HEK293 (cell line): ENCODE results near the gene TSHZ2.

Experiments
- AEBP2 ChIP-seq: fragments of 450-650 bp; formaldehyde crosslinking; IDR thresholded peaks from 2 replicates; pipeline ENCODE4 v1.5.1; 2016; ENCODE audit warnings: missing biosample characterization, missing genetic modification characterization, borderline replicate concordance
- ATF2 ChIP-seq: fragments of 450-650 bp; formaldehyde crosslinking; IDR thresholded peaks from 2 replicates; pipeline ENCODE4 v1.5.1; 2016; ENCODE audit warnings: missing biosample characterization, missing genetic modification characterization, low read depth
- GLIS2 ChIP-seq: fragments of 450-650 bp; formaldehyde crosslinking; IDR thresholded peaks from 2 replicates; pipeline ENCODE4 v1.5.1; 2016; ENCODE audit warnings: missing biosample characterization, missing genetic modification characterization
- KLF7 ChIP-seq: fragments of 450-650 bp; formaldehyde crosslinking; IDR thresholded peaks from 2 replicates; pipeline ENCODE4 v1.5.1; 2016; ENCODE audit warnings: missing biosample characterization, missing genetic modification characterization, borderline replicate concordance
- PRDM1 ChIP-seq: fragments of 450-650 bp; formaldehyde crosslinking; IDR thresholded peaks from 2 replicates; pipeline ENCODE4; 2016; ENCODE audit warnings: missing biosample characterization, missing genetic modification characterization
- PRDM10 ChIP-seq: fragments of 450-650 bp; formaldehyde crosslinking; IDR thresholded peaks from 2 replicates; pipeline ENCODE4 v1.5.1; 2016; ENCODE audit warnings: missing biosample characterization, missing genetic modification characterization
- SP2 ChIP-seq: fragments of 450-650 bp; formaldehyde crosslinking; IDR thresholded peaks from 2 replicates; pipeline ENCODE4 v1.5.1; 2016; ENCODE audit warnings: missing biosample characterization, missing genetic modification characterization
- YY1 ChIP-seq: fragments of 450-650 bp; formaldehyde crosslinking; IDR thresholded peaks from 2 replicates; pipeline ENCODE4 v1.5.1; 2018; ENCODE audit warnings: missing biosample characterization, missing genetic modification characterization
- ZBTB48 ChIP-seq: fragments of 450-650 bp; formaldehyde crosslinking; IDR thresholded peaks from 2 replicates; pipeline ENCODE4 v1.5.1; 2016; ENCODE audit warnings: missing biosample characterization, missing genetic modification characterization
- ZEB2 ChIP-seq: fragments of 450-650 bp; formaldehyde crosslinking; IDR thresholded peaks from 2 replicates; pipeline ENCODE4 v1.5.1; 2016; ENCODE audit warnings: missing biosample characterization, missing genetic modification characterization
- ZFP3 ChIP-seq: fragments of 450-650 bp; formaldehyde crosslinking; IDR thresholded peaks from 2 replicates; pipeline ENCODE4 v1.5.1; 2016; ENCODE audit warnings: low read depth, missing biosample characterization, missing genetic modification characterization
- ZNF114 ChIP-seq: fragments of 450-650 bp; formaldehyde crosslinking; IDR thresholded peaks from 2 replicates; pipeline ENCODE4 v1.5.0; 2017; ENCODE audit warnings: missing biosample characterization, missing genetic modification characterization
- ZNF169 ChIP-seq: fragments of 450-650 bp; formaldehyde crosslinking; IDR thresholded peaks from 2 replicates; pipeline ENCODE4 v1.5.1; 2016; ENCODE audit warnings: missing biosample characterization, missing genetic modification characterization
- ZNF19 ChIP-seq: fragments of 450-650 bp; formaldehyde crosslinking; IDR thresholded peaks from 2 replicates; pipeline ENCODE4; 2016; ENCODE audit warnings: missing biosample characterization, missing genetic modification characterization, low read depth
- ZNF341 ChIP-seq: fragments of 450-650 bp; formaldehyde crosslinking; IDR thresholded peaks from 2 replicates; pipeline ENCODE4; 2016; ENCODE audit warnings: low read depth, missing biosample characterization, missing genetic modification characterization
- ZNF350 ChIP-seq: fragments of 450-650 bp; formaldehyde crosslinking; IDR thresholded peaks from 2 replicates; pipeline ENCODE4 v1.5.0; 2017; ENCODE audit warnings: missing biosample characterization, mild to moderate bottlenecking, missing genetic modification characterization
- ZNF37A ChIP-seq: fragments of 450-650 bp; IDR thresholded peaks from 2 replicates; pipeline ENCODE4 v1.5.1; 2018; ENCODE audit warnings: missing biosample characterization, missing genetic modification characterization
- ZNF549 ChIP-seq: fragments of 450-650 bp; IDR thresholded peaks from 2 replicates; pipeline ENCODE4 v1.5.1; 2018; ENCODE audit warnings: missing biosample characterization, missing genetic modification characterization, mild to moderate bottlenecking, inconsistent platforms, moderate library complexity
- ZNF585B ChIP-seq: fragments of 450-650 bp; formaldehyde crosslinking; IDR thresholded peaks from 2 replicates; pipeline ENCODE4 v1.5.1; 2016; ENCODE audit warnings: missing biosample characterization, missing genetic modification characterization
- ZNF621 ChIP-seq: fragments of 450-650 bp; formaldehyde crosslinking; IDR thresholded peaks from 2 replicates; pipeline ENCODE4 v1.5.1; 2017; ENCODE audit warnings: missing biosample characterization, missing genetic modification characterization
- ZNF645 ChIP-seq: fragments of 450-650 bp; formaldehyde crosslinking; IDR thresholded peaks from 2 replicates; pipeline ENCODE4; 2016; ENCODE audit warnings: missing biosample characterization, missing genetic modification characterization
- ZNF658 ChIP-seq: fragments of 450-650 bp; formaldehyde crosslinking; IDR thresholded peaks from 2 replicates; pipeline ENCODE4; 2016; ENCODE audit warnings: missing biosample characterization, missing genetic modification characterization
- ZNF776 ChIP-seq: fragments of 450-650 bp; formaldehyde crosslinking; IDR thresholded peaks from 2 replicates; pipeline ENCODE4 v1.5.0; 2017; ENCODE audit warnings: missing biosample characterization, missing genetic modification characterization, borderline replicate concordance
- ZNF785 ChIP-seq: fragments of 450-650 bp; formaldehyde crosslinking; IDR thresholded peaks from 2 replicates; pipeline ENCODE4 v1.5.1; 2016; ENCODE audit warnings: missing biosample characterization, missing genetic modification characterization
- ZNF830 ChIP-seq: fragments of 450-650 bp; IDR thresholded peaks from 2 replicates; pipeline ENCODE4 v1.5.0; 2018; ENCODE audit warnings: missing biosample characterization, missing genetic modification characterization, low read depth, mild to moderate bottlenecking, moderate library complexity
- ZSCAN16 ChIP-seq: fragments of 450-650 bp; formaldehyde crosslinking; IDR thresholded peaks from 2 replicates; pipeline ENCODE4 v1.5.1; 2016; ENCODE audit warnings: missing biosample characterization, missing genetic modification characterization
- ZSCAN18 ChIP-seq: fragments of 450-650 bp; formaldehyde crosslinking; IDR thresholded peaks from 2 replicates; pipeline ENCODE4 v1.5.1; 2016; ENCODE audit warnings: missing biosample characterization, missing genetic modification characterization
- ZXDB ChIP-seq: fragments of 450-650 bp; formaldehyde crosslinking; IDR thresholded peaks from 2 replicates; pipeline ENCODE4 v1.5.1; 2016; ENCODE audit warnings: missing biosample characterization, missing genetic modification characterization

Gene TSHZ2

GRCh38 chr20:52972190-52972937, at the start of gene TSHZ2 (continued):
- TF ChIP-seq AEBP2 (tag by site-specific recombination) (no peak), ZNF341 (0 out of 2 replicates have a peak, but pooled peaks have one; percentile 23), ZNF830 (tag by site-specific recombination) (no peak), ZNF776 (tag by site-specific recombination) (no peak), ZNF585B (tag by site-specific recombination) (no peak), PRDM1 (tag by site-specific recombination) (peak; percentile 88), SP2 (tag by site-specific recombination) (no peak), ZSCAN16 (tag by site-specific recombination) (no peak), ATF2 (peak; percentile 23; the same call in 1 of the 2 replicates), YY1 (no peak; the same call in 1 of the 2 replicates), ZNF350 (tag by site-specific recombination) (no peak), ZNF785 (tag by site-specific recombination) (peak; percentile 98), ZNF114 (tag by site-specific recombination) (no peak), ZNF37A (tag by site-specific recombination) (no peak), ZNF549 (tag by site-specific recombination) (no peak), GLIS2 (tag by site-specific recombination) (peak; percentile 86), ZSCAN18 (tag by site-specific recombination) (peak; percentile 87; the same call in 1 of the 2 replicates), ZFP3 (tag by site-specific recombination) (peak; percentile 65), ZEB2 (tag by site-specific recombination) (peak; percentile 88), ZNF621 (no peak), ZBTB48 (tag by site-specific recombination) (peak; percentile 77), ZNF19 (tag by site-specific recombination) (0 out of 2 replicates have a peak, but pooled peaks have one; percentile 48), ZNF645 (tag by site-specific recombination) (peak; percentile 88), KLF7 (tag by site-specific recombination) (peak; percentile 90; the same call in 1 of the 2 replicates), PRDM10 (tag by site-specific recombination) (peak; percentile 92), ZNF658 (tag by site-specific recombination) (no peak), ZXDB (tag by site-specific recombination) (peak; percentile 96), ZNF169 (tag by site-specific recombination) (no peak)
